HG03064 (cell line): ENCODE results near the gene PANX3.
"Not testable (repeated sequence)": the region's sequence is repeated elsewhere in the genome, so short reads cannot be mapped to it uniquely, and the experiment has no call there.

Experiments
- ATAC-seq: cut with Tn5 transposase; IDR thresholded peaks from one replicate; pipeline ENCODE4 v1.9.1; 2021; ENCODE audit warnings: low read depth; ENCODE audit not compliant: unreplicated experiment

PANX3 gene

GRCh38 chr11:124611064-124611463 is at the start of gene PANX3:
Gene PANX3 (plus strand): TSS chr11:124611428. CDS start chr11:124611557, 129 bp downstream.
- no peak for ATAC-seq

GRCh38 chr11:124569697-124570096 is 41.5 kb upstream of the PANX3 start, which contains the start of gene OR8A1:
Gene OR8A1 (plus strand): TSS chr11:124569997. CDS start chr11:124570120, 123 bp downstream.
- no peak for ATAC-seq

- no peak for ATAC-seq
Measured at GRCh38 chr11:124570160-124570559, 41.1 kb upstream of the PANX3 start.

GRCh38 chr11:124577716-124578427 is 33.4 kb upstream of the PANX3 start:
- ATAC-seq, result no peak

- no peak for ATAC-seq
Measured at GRCh38 chr11:124578761-124579160, 32.5 kb upstream of the PANX3 start.

- ATAC-seq, result no peak
Measured at GRCh38 chr11:124581817-124582216, 29.4 kb upstream of the PANX3 start.

GRCh38 chr11:124582565-124582964 is 28.7 kb upstream of the PANX3 start:
- no peak for ATAC-seq

- no peak for ATAC-seq
Measured at GRCh38 chr11:124583781-124584180, 27.4 kb upstream of the PANX3 start.

- ATAC-seq, result no peak
Measured at GRCh38 chr11:124584681-124585372, 26.4 kb upstream of the PANX3 start.

- ATAC-seq, result no peak
Measured at GRCh38 chr11:124586238-124586860, 24.9 kb upstream of the PANX3 start.

GRCh38 chr11:124591430-124591829 is 19.8 kb upstream of the PANX3 start:
- no peak for ATAC-seq

- ATAC-seq, result no peak
Measured at GRCh38 chr11:124592627-124593026, 18.6 kb upstream of the PANX3 start.

- ATAC-seq, result no peak
Measured at GRCh38 chr11:124595302-124595701, 15.9 kb upstream of the PANX3 start.

GRCh38 chr11:124597626-124598025 is 13.6 kb upstream of the PANX3 start:
- no peak for ATAC-seq

- no peak for ATAC-seq
Measured at GRCh38 chr11:124600621-124601320, 10.5 kb upstream of the PANX3 start.

- no peak for ATAC-seq
Measured at GRCh38 chr11:124602193-124602592, 9.0 kb upstream of the PANX3 start.

GRCh38 chr11:124602723-124603122 is 8.5 kb upstream of the PANX3 start:
- not testable (repeated sequence) for ATAC-seq

GRCh38 chr11:124605719-124606118 is 5.5 kb upstream of the PANX3 start:
- no peak for ATAC-seq

- ATAC-seq, result no peak
Measured at GRCh38 chr11:124608147-124608546, 3.1 kb upstream of the PANX3 start.

GRCh38 chr11:124610295-124610694 is 933 bp upstream of the PANX3 start:
- ATAC-seq, result no peak

GRCh38 chr11:124612045-124612444 is 817 bp downstream of the PANX3 start:
- no peak for ATAC-seq
